Measurements from ENCODE around the gene ZNF777. TPM values are rescaled to one million over a fixed set of nuclear protein-coding genes. Genes with fewer than 3 reads are reported as not detected.

The ZNF777 gene
- total RNA-seq, 1 experiment from 2014 or later, result 15.6 TPM

GRCh38 chr7:149510248-149510647 is 49.4 kb upstream of the ZNF777 start:
- no peak overlapping the region for H2BK15ac ChIP-seq (ENCODE audit: low read depth, low read length)
- no peak for DNase-seq
- H2BK20ac ChIP-seq (ENCODE audit: low read depth, low read length, poor library complexity, severe bottlenecking), result no peak overlapping the region
- no peak overlapping the region for H4K8ac ChIP-seq (replicated peaks; ENCODE audit: insufficient read length, low read depth, low read length)
- H2BK5ac ChIP-seq (ENCODE audit: insufficient read length, low read length), result no peak overlapping the region
- H3T11ph ChIP-seq (ENCODE audit: low read length), result no peak overlapping the region
- no peak for TF ChIP-seq CTCF (conservative IDR thresholded peaks at IDR 0.05)
- no peaks in the 10 kb centered on the region for H3K27me3 ChIP-seq (ENCODE audit: insufficient read depth, low read length)
- no peaks in the 10 kb centered on the region for H4K20me1 ChIP-seq (ENCODE audit: control insufficient read depth, insufficient read depth, insufficient read length)
- H3K23ac ChIP-seq (ENCODE audit: insufficient read length, low read depth, low read length), result no peak overlapping the region
- no peak overlapping the region for H2BK120ac ChIP-seq (ENCODE audit: low read depth, low read length, poor library complexity, severe bottlenecking)
- H3K14ac ChIP-seq (ENCODE audit: insufficient read depth, low read length), result no peak overlapping the region
- H2AK5ac ChIP-seq (ENCODE audit: insufficient read length, low read length), result no peak overlapping the region
- no peak overlapping the region for H3K27ac Mint-ChIP-seq
- no peak overlapping the region for H3K18ac ChIP-seq (ENCODE audit: insufficient read length, low read depth, low read length)
- H3K9me3 Mint-ChIP-seq, result peaks cover 59 to 69% of the 10 kb centered on the region in 2 experiments
- no peak overlapping the region for H3K9ac ChIP-seq (ENCODE audit: extremely low read depth, insufficient read length, low read length)
- H2AFZ ChIP-seq (ENCODE audit: low read length), result no peak overlapping the region
- H3K4me1 Mint-ChIP-seq, result no peaks in the 10 kb centered on the region
- peaks cover 17% of the 10 kb centered on the region for H3K27me3 Mint-ChIP-seq (ENCODE audit: low read depth)
- no peaks in the 10 kb centered on the region for H3K9me3 ChIP-seq (ENCODE audit: control insufficient read depth, low read depth, low read length)
- no peak overlapping the region for H4K91ac ChIP-seq (ENCODE audit: insufficient read length, low read depth, low read length)
- H3K23me2 ChIP-seq (ENCODE audit: insufficient read length, low read depth, low read length, poor library complexity, severe bottlenecking), result no peaks in the 10 kb centered on the region
- no peak overlapping the region for H3K56ac ChIP-seq (ENCODE audit: insufficient read length, low read depth, low read length)
- H3K4me3 Mint-ChIP-seq, result no peak overlapping the region
- H3K79me2 ChIP-seq (ENCODE audit: insufficient read depth, low read length), result no peaks in the 10 kb centered on the region
- H4K5ac ChIP-seq (ENCODE audit: insufficient read length, low read depth, low read length), result no peak overlapping the region
- H3K27ac ChIP-seq (ENCODE audit: insufficient read length, low read depth, low read length), result no peak overlapping the region
- H3K4ac ChIP-seq (ENCODE audit: low read depth, low read length), result no peak overlapping the region
- H2BK12ac ChIP-seq (ENCODE audit: insufficient read length, low read depth, low read length), result no peak overlapping the region
- peaks cover 0 to 2% (median 0%) of the 10 kb centered on the region in 3 experiments; a peak in 2 of 7 replicates for H3K36me3 Mint-ChIP-seq (ENCODE audit: insufficient read depth in 1 of 3, low read depth in 3 of 3)
- H3K4me1 ChIP-seq (ENCODE audit: insufficient read depth, low read length), result no peaks in the 10 kb centered on the region
- H3K79me1 ChIP-seq (ENCODE audit: insufficient read depth, low read depth, low read length, poor library complexity, severe bottlenecking), result no peaks in the 10 kb centered on the region
- H3K4me2 ChIP-seq (ENCODE audit: insufficient read depth, insufficient read length, low read length), result no peak overlapping the region

All from H9 (cell line).